NB4 (cell line): Measurements from ENCODE around the gene C4BPB.

ENCODE experiments used
- DNase-seq: peaks from one replicate; pipeline ENCODE4 v3.0.0; 2010; ENCODE audit warnings: low read depth
- H3K4me3 ChIP-seq: one replicate; pipeline ENCODE4 v1.5.1; 2011; ENCODE audit warnings: mild to moderate bottlenecking, low read depth, low read length, moderate library complexity
- MYC ChIP-seq: IDR thresholded peaks from 2 replicates; pipeline ENCODE4 v1.6.1; 2011; ENCODE audit warnings: low read depth, low read length
- POLR2A ChIP-seq: IDR thresholded peaks from 2 replicates; pipeline ENCODE4 v1.6.1; 2011; ENCODE audit warnings: mild to moderate bottlenecking; ENCODE audit not compliant: insufficient read length; ENCODE audit errors: extremely low read depth
- TF ChIP-seq, protein P1 (sequence below): IDR thresholded peaks from one replicate; pipeline ENCODE4 v1.5.1; 2012; ENCODE audit warnings: low read depth, low read length
- TF ChIP-seq, protein P2 (sequence below): IDR thresholded peaks from 2 replicates; pipeline ENCODE4 v1.6.1; 2011; ENCODE audit warnings: low read depth, low read length

The C4BPB gene

DNA sequence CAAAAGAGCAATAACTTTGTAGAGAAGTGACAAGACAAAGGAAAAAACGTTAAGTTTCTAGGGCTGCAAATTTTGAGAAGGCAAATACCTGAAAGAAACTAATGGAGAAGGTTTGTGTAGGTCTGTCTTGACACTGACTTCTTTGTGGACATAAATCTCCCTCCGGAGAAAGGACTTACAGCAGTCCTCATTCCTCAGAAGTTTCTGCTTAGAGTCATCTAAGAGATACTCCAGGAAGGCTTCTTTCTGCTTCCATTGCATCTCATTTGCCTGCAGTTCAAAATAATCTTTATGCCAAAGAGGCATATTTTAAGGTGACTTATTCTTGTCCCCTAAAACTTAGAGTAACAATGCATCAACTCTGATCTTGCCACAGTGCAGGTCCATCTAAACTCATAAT, 4.4 kb upstream of the C4BPB start:
- no peak for DNase-seq
- H3K4me3 ChIP-seq = no peak overlapping the region
- TF ChIP-seq POLR2A = no peak
- no peak for TF ChIP-seq MYC
- TF ChIP-seq, protein P1, sequence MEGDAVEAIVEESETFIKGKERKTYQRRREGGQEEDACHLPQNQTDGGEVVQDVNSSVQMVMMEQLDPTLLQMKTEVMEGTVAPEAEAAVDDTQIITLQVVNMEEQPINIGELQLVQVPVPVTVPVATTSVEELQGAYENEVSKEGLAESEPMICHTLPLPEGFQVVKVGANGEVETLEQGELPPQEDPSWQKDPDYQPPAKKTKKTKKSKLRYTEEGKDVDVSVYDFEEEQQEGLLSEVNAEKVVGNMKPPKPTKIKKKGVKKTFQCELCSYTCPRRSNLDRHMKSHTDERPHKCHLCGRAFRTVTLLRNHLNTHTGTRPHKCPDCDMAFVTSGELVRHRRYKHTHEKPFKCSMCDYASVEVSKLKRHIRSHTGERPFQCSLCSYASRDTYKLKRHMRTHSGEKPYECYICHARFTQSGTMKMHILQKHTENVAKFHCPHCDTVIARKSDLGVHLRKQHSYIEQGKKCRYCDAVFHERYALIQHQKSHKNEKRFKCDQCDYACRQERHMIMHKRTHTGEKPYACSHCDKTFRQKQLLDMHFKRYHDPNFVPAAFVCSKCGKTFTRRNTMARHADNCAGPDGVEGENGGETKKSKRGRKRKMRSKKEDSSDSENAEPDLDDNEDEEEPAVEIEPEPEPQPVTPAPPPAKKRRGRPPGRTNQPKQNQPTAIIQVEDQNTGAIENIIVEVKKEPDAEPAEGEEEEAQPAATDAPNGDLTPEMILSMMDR = no peak
- TF ChIP-seq, protein P2, sequence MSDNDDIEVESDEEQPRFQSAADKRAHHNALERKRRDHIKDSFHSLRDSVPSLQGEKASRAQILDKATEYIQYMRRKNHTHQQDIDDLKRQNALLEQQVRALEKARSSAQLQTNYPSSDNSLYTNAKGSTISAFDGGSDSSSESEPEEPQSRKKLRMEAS = no peak

- TF ChIP-seq, protein P2 = no peak
- TF ChIP-seq POLR2A (no peak), MYC (no peak)
- TF ChIP-seq, protein P1 = peak; percentile 47
- H3K4me3 ChIP-seq = no peak overlapping the region
- peak; percentile 68 for DNase-seq
These were observed 3.9 kb upstream of the C4BPB start for GRCh38 chr1:207084701-207085180.

GRCh38 chr1:207085887-207086286, 2.8 kb upstream of the C4BPB start:
- TF ChIP-seq MYC (no peak), POLR2A (no peak)
- no peak for DNase-seq
- H3K4me3 ChIP-seq = no peak overlapping the region

DNA sequence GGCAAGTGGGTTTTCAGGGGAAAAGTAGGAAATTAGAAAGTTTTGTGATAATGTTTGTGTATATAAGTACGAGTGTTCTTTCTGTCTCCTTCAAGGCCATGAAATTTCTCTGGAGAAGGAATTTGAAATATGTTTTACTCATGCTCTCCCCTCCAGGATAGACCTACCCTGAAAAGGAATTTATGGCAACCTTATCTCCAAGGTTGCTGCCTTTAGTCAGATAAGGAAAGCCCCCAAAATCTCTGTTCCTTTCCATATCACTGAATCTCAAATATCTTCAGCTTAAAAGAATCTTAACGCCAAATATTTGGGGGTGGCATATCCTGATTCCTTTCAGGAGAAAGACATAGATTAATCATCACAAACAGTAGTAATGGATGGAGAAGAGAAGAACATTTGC, 499 bp upstream of the C4BPB start:
- DNase-seq = no peak
- no peak overlapping the region for H3K4me3 ChIP-seq
- TF ChIP-seq, protein P2 = no peak
- no peak for TF ChIP-seq MYC
- TF ChIP-seq POLR2A = no peak
- TF ChIP-seq, protein P1 = no peak

DNA sequence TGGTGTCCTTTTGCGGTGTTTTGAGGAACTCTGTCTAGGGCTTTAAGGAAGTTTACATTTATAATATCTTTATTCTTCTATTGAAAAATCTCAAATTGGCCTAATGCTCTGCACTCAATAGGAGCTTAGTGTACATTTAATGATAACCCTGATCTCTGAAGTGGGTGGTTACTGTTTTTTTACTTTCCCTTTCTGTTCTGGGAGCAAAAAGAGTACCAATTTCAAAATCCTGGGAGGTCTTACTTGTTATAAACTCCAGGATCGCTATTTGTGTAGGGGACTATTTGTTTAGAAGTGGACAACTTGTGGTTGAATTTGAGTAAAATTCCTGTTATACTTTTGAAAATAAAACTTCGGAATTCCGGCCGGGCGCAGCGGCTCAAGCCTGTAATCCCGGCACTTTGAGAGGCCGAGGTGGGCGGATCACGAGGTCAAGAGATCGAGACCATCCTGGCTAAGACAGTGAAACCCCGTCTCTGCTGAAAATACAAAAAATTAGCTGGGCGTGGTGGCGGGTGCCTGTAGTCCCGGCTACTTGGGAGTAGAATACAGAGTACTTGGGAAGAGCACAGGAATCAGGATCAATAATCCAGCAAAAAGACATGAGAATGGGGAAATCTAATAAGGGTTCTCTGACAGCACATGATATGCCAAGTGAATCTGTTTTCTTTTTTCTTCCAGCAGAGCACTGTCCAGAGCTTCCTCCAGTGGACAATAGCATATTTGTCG, 1.1 kb downstream of the C4BPB start:
- no peak overlapping the region for H3K4me3 ChIP-seq
- no peak for DNase-seq
- TF ChIP-seq POLR2A (no peak), MYC (no peak)
- TF ChIP-seq, protein P1 = no peak
- TF ChIP-seq, protein P2 = no peak

DNA sequence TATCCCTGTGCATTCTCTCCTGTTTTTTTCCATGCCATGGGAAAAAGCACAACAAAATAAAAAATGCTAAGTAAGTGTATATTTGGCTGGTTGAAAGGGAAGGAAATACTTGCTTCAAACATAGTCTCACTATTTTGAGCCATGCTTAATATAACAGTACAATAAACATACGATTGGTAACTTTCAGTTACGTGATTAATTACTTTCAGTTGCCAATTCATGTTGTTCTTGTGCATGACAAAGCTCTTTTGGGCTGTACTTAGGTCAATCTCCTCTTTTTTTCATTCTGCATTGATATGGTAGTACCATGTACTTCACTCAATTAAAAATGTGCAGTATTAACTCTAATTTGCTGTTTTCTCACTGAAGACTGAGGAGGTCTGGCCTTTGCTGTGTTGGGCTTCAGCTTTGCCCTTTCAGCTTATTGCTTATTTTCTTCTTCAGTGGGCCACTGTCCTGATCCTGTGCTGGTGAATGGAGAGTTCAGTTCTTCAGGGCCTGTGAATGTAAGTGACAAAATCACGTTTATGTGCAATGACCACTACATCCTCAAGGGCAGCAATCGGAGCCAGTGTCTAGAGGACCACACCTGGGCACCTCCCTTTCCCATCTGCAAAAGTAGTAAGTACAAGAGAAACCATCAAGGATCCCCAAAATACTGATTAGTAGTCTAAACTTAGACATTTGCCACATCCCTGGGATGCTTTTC, 2.7 kb downstream of the C4BPB start:
- no peak for DNase-seq
- TF ChIP-seq POLR2A (no peak), MYC (no peak)
- TF ChIP-seq, protein P2 = no peak
- TF ChIP-seq, protein P1 = no peak
- no peak overlapping the region for H3K4me3 ChIP-seq
